CD4-positive, alpha-beta T cell (primary cell): ENCODE results near the gene PGR. TPM values are rescaled to one million over a fixed set of nuclear protein-coding genes. Genes with fewer than 3 reads are reported as not detected.

Experiments used
- ATAC-seq: fragments of 200-7000 bp; cut with Tn5 transposase; one replicate; pipeline ENCODE4 v1.10.0; 2022; ENCODE audit warnings: mild to moderate bottlenecking; ENCODE audit not compliant: poor library complexity
- CTCF ChIA-PET: fragments of 350-600 bp; sonication (Branson Sonifier 250); formaldehyde crosslinking; loops from one replicate; lab custom pipeline; 2021; ENCODE audit warnings: antibody characterized with exemption, inconsistent platforms; lab: Charles Lee
- POLR2A ChIA-PET: fragments of 350-600 bp; sonication (Branson Sonifier 250); formaldehyde crosslinking; loops from one replicate; lab custom pipeline; 2021; ENCODE audit warnings: antibody characterized with exemption, inconsistent platforms; lab: Charles Lee
- DNase-seq, 14 experiments: peaks; one replicate each; pipeline ENCODE4 v3.0.0-alpha.2; 2013 to 2020; ENCODE audit warnings: mixed read lengths in 2 of 14
- H3K27ac ChIP-seq, 2 donors: one replicate each; pipeline versions ENCODE4 v1.5.1 to v1.7.0; 2013; ENCODE audit warnings: low read length in 2 of 2, low read depth in 1 of 2, mild to moderate bottlenecking in 1 of 2
- H3K27me3 ChIP-seq, 2 experiments: 1 replicate in 1 of 2; 2 replicates in 1 of 2; pipeline versions ENCODE4 v1.6.1 to v1.7.0; 2013; ENCODE audit warnings: low read length in 2 of 2, control low read depth in 1 of 2, mild to moderate bottlenecking in 1 of 2, moderate library complexity in 1 of 2; ENCODE audit not compliant: insufficient read depth in 2 of 2, control insufficient read depth in 1 of 2
- H3K36me3 ChIP-seq: one replicate; pipeline ENCODE4 v1.6.1; 2013; ENCODE audit warnings: low read length, control low read depth; ENCODE audit not compliant: insufficient read depth
- H3K4me1 ChIP-seq: one replicate; pipeline ENCODE4 v1.6.1; 2013; ENCODE audit warnings: low read length, control low read depth; ENCODE audit not compliant: insufficient read depth
- H3K4me3 ChIP-seq: one replicate; pipeline ENCODE4 v1.5.1; 2013; ENCODE audit warnings: mild to moderate bottlenecking, low read length, moderate library complexity
- H3K9me3 ChIP-seq, 2 experiments: 1 replicate in 1 of 2; 2 replicates in 1 of 2; pipeline versions ENCODE4 v1.6.1 to v1.7.0; 2013; ENCODE audit warnings: low read length in 2 of 2, mild to moderate bottlenecking in 2 of 2, control low read depth in 1 of 2, moderate library complexity in 1 of 2; ENCODE audit not compliant: control insufficient read depth in 1 of 2, insufficient read depth in 1 of 2
- H3K27ac Mint-ChIP-seq: one replicate; pipeline ENCODE4 v1.8.0; 2020; ENCODE audit warnings: mixed read lengths
- H3K27me3 Mint-ChIP-seq: one replicate; pipeline ENCODE4 v1.8.0; 2021; ENCODE audit warnings: mixed read lengths
- H3K36me3 Mint-ChIP-seq: one replicate; pipeline ENCODE4 v1.8.0; 2021; ENCODE audit warnings: low read depth, mixed read lengths
- H3K4me1 Mint-ChIP-seq: one replicate; pipeline ENCODE4 v1.8.0; 2021; ENCODE audit warnings: low read depth, mixed read lengths
- H3K4me3 Mint-ChIP-seq: one replicate; pipeline ENCODE4 v1.8.0; 2020; ENCODE audit warnings: mild to moderate bottlenecking, mixed read lengths
- H3K9me3 Mint-ChIP-seq: one replicate; pipeline ENCODE4 v1.8.0; 2020; ENCODE audit warnings: mixed read lengths
- intact Hi-C, 2 experiments: fragments of 100-400 bp; cut with DNase I in 1 of 2; cut with micrococcal nuclease in 1 of 2; formaldehyde crosslinking; loops; one replicate each; pipeline versions ENCODE4 v1.15.1 to v1.9.0; 2023 to 2025; cut with DNase I, micrococcal nuclease
- polyA plus RNA-seq, 2 donors: library from polyadenylated mRNA; unstranded; fragments of 120-200 nt; gene quantifications; one replicate each; pipeline ENCODE4 v1.2.1, GENCODE V29; 2013
- total RNA-seq, 174 experiments: library from RNA in 2 of 174; stranded (reverse) in 2 of 174; gene quantifications; one replicate each; pipeline ENCODE4 v1.2.3 and lab custom pipeline; 2021 to 2026
- TF ChIP-seq, protein P1 (sequence below): fragments of 200-600 bp; IDR thresholded peaks from one replicate; pipeline ENCODE4 v1.8.0; 2022; ENCODE audit warnings: antibody characterized with exemption, mild to moderate bottlenecking

Gene PGR
- total RNA-seq (not detected), total RNA-seq (lab: John Stamatoyannopoulos, UW) (0 to 0.14 (median 0) reads per million in 172 experiments)
- polyA plus RNA-seq (2013, experiment 1 of 2), result not detected
- polyA plus RNA-seq (2013, experiment 2 of 2), result 0.01 TPM

DNA sequence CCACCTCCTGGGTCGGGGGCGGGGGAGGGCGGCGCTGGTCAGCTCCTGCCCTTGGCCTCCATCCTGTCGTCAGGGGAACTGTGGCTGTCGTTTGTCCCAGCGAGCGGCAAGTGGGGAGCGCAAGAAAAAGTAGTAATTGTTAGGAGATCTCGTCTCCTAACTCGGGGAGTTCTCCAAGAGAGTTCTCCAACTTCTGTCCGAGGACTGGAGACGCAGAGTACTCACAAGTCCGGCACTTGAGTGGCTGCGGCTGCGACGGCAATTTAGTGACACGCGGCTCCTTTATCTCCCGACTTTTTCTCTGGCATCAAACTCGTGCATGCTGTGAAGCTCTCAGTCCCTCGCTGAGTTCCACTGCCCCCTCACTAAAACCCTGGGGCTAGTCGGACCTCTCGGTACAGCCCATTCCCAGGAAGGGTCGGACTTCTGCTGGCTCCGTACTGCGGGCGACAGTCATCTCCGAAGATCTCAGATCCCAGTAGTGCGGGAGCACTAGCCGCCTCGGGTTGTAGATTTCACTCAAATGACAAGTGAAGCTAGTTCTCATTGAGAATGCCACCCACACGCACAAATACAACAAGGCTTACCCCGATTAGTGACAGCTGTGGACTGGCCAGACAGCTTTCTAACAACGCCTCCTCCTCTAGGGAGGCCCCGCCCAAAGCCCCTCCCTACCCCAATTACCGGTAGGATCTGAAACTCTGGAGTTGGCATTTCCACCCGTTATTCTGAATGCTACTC lies at the start of gene PGR:
Gene PGR (minus strand): TSS at position 611 of the 741 bp plus-strand sequence. CDS start 743 bp downstream, outside the sequence.
- DNase-seq (no peak), ATAC-seq (no peak)
- Histone ChIP-seq H3K4me3 (no peak within 1 kb of the TSS), H3K36me3 (no peaks in the 10 kb centered on the region), H3K27me3 (peaks cover 30 to 45% of the 10 kb centered on the region in 2 experiments), H3K4me1 (no peaks in the 10 kb centered on the region), H3K9me3 (peaks cover 0 to 29% of the 10 kb centered on the region in 2 experiments), H3K27ac (no peak within 1 kb of the TSS)
- no peaks in the 10 kb centered on the region for H3K4me1 Mint-ChIP-seq
- H3K36me3 Mint-ChIP-seq, result no peaks in the 10 kb centered on the region
- H3K9me3 Mint-ChIP-seq, result peaks cover 2% of the 10 kb centered on the region
- POLR2A ChIA-PET, result no interaction called here
- intact Hi-C loops, result no loop called here
- peaks cover 51% of the 10 kb centered on the region for H3K27me3 Mint-ChIP-seq
- no peak within 1 kb of the TSS for H3K27ac Mint-ChIP-seq
- TF ChIP-seq, protein P1, sequence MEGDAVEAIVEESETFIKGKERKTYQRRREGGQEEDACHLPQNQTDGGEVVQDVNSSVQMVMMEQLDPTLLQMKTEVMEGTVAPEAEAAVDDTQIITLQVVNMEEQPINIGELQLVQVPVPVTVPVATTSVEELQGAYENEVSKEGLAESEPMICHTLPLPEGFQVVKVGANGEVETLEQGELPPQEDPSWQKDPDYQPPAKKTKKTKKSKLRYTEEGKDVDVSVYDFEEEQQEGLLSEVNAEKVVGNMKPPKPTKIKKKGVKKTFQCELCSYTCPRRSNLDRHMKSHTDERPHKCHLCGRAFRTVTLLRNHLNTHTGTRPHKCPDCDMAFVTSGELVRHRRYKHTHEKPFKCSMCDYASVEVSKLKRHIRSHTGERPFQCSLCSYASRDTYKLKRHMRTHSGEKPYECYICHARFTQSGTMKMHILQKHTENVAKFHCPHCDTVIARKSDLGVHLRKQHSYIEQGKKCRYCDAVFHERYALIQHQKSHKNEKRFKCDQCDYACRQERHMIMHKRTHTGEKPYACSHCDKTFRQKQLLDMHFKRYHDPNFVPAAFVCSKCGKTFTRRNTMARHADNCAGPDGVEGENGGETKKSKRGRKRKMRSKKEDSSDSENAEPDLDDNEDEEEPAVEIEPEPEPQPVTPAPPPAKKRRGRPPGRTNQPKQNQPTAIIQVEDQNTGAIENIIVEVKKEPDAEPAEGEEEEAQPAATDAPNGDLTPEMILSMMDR, result no peak
- CTCF ChIA-PET, result no interaction called here
- H3K4me3 Mint-ChIP-seq, result no peak within 1 kb of the TSS

DNA sequence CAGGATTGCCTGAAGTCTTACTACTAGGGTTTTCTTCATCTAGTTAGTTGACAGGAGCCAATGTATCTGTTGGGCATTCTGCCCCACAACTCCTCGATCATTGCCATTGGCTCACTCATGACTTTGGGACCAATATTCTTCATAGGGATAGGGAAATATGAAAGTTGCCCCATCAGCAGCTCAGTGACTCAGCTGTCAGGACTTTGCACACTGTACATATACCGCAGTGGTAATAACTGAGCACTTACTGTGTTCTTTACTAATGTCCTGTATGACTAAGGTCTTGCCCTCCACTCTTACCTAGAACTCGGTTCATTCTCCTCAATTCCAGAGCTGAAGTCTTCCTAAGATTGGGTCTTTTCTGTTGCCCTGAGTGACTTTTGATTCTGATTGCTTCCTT lies 46.8 kb upstream of the PGR start:
- Mint-ChIP-seq H3K27me3 (no peaks in the 10 kb centered on the region), H3K4me3 (no peak overlapping the region)
- POLR2A ChIA-PET, result no interaction called here

DNA sequence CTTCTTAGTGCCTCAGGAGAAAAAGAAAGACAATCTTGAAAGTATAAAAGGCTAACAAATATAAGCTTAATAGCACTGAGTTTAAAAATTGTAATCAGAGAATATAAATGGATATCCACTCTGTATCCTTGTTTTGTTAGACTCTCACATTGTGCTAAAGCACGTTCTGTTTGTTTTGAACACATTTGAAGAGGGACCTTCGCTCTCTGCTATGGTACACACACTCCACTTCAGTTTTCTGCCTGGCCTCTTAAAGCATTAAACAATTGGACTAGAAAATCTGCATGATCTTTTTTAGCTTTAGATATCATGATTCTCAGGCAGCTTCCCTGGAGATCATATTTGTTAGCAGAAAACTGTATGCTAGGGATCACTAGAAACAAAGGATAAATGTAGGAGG lies 40.3 kb upstream of the PGR start:
- Histone ChIP-seq H3K4me1 (no peaks in the 10 kb centered on the region), H3K27ac (no peak overlapping the region), H3K9me3 (no peaks in the 10 kb centered on the region), H3K27me3 (no peaks in the 10 kb centered on the region), H3K4me3 (no peak overlapping the region), H3K36me3 (no peaks in the 10 kb centered on the region)
- TF ChIP-seq, protein P1, result no peak
- Mint-ChIP-seq H3K9me3 (peaks cover 15% of the 10 kb centered on the region), H3K36me3 (no peaks in the 10 kb centered on the region), H3K4me3 (no peak overlapping the region), H3K4me1 (no peaks in the 10 kb centered on the region), H3K27me3 (no peaks in the 10 kb centered on the region), H3K27ac (no peak overlapping the region)
- CTCF ChIA-PET, result no interaction called here
- intact Hi-C loops, result no loop called here
- ATAC-seq, result no peak
- DNase-seq, result no peak
- POLR2A ChIA-PET, result no interaction called here

More for the DNA sequence above, 46.8 kb upstream of the PGR start:
- H3K9me3 Mint-ChIP-seq, result peaks cover 7% of the 10 kb centered on the region
- TF ChIP-seq, protein P1, result no peak
- no peak for ATAC-seq
- H3K36me3 Mint-ChIP-seq, result no peaks in the 10 kb centered on the region
- no peaks in the 10 kb centered on the region for H3K4me1 Mint-ChIP-seq
- no peak overlapping the region for H3K4me3 ChIP-seq
- H3K27me3 ChIP-seq, result no peaks in the 10 kb centered on the region
- no peaks in the 10 kb centered on the region for H3K36me3 ChIP-seq
- CTCF ChIA-PET, result no interaction called here
- intact Hi-C loops, result no loop called here
- peaks cover 0 to 6% of the 10 kb centered on the region in 2 experiments for H3K9me3 ChIP-seq
- no peak overlapping the region for H3K27ac Mint-ChIP-seq
- no peak overlapping the region for H3K27ac ChIP-seq
- H3K4me1 ChIP-seq, result no peaks in the 10 kb centered on the region
- no peak for DNase-seq
